Transverse colon (tissue), 4 donors: ENCODE data around the gene B4GALT5. TPM values are rescaled to one million over a fixed set of nuclear protein-coding genes. Genes with fewer than 3 reads are reported as not detected.

ENCODE experiments used
- DNase-seq: peaks from one replicate; pipeline ENCODE4 v3.0.0-alpha.2; 2019
- H3K27ac ChIP-seq, 4 donors: fragments of 200-600 bp; sonication (generic); 2 replicates each; pipeline ENCODE4 v1.5.1; 2016 to 2018; ENCODE audit warnings: inconsistent platforms in 4 of 4
- H3K27me3 ChIP-seq: fragments of 200-600 bp; sonication (generic); 2 replicates; pipeline ENCODE4 v1.5.1; 2017; ENCODE audit warnings: inconsistent platforms
- H3K36me3 ChIP-seq, 4 donors: fragments of 200-600 bp; sonication (generic); 2 replicates each; pipeline ENCODE4 v1.5.1; 2017 to 2019; ENCODE audit warnings: inconsistent platforms in 4 of 4
- H3K4me1 ChIP-seq, 4 donors: fragments of 200-600 bp; sonication (generic); 2 replicates each; pipeline ENCODE4 v1.5.1; 2017 to 2020; ENCODE audit warnings: inconsistent platforms in 4 of 4
- H3K4me3 ChIP-seq, 4 donors: fragments of 200-600 bp; sonication (generic); 1 replicate in 1 of 4; 2 replicates in 3 of 4; pipeline versions ENCODE4 v1.5.1 to v1.6.1; 2017 to 2019; ENCODE audit warnings: inconsistent platforms in 4 of 4
- H3K9me3 ChIP-seq, 2 donors: fragments of 200-600 bp; sonication (generic); 2 replicates each; pipeline ENCODE4 v1.5.1; 2017 to 2019; ENCODE audit warnings: inconsistent platforms in 2 of 2
- EP300 ChIP-seq: sonication (generic); formaldehyde crosslinking; IDR thresholded peaks from one replicate; pipeline ENCODE4 v1.6.1; 2017; ENCODE audit warnings: antibody characterized with exemption, low read depth
- POLR2A ChIP-seq: fragments of 450-650 bp; IDR thresholded peaks from one replicate; pipeline ENCODE4 v1.6.1; 2016; ENCODE audit warnings: antibody characterized with exemption, mild to moderate bottlenecking, moderate library complexity
- POLR2AphosphoS5 ChIP-seq, 3 donors: sonication (generic); formaldehyde crosslinking; IDR thresholded peaks; one replicate each; pipeline ENCODE4 v1.6.1; 2016; ENCODE audit warnings: antibody characterized with exemption in 3 of 3
- WGBS, 2 donors: methylation state at CpG; one replicate each; pipeline ENCODE4 v1.1.5; 2018; ENCODE audit warnings: low coverage in 1 of 2; 5-methylcytosine and 5-hydroxymethylcytosine counted together
- in situ Hi-C, 4 donors: fragments of 200-750 bp; cut with MboI; loops; one replicate each; pipeline versions ENCODE4 v1.15.0 to v1.15.1; 2017; ENCODE audit warnings: low sequenced_read_pairs in 3 of 4, low pct_ligation_motif_present in 1 of 4, low pct_unique_long_range_greater_than_20kb in 1 of 4
- intact Hi-C: fragments of 100-400 bp; cut with DNase I; formaldehyde crosslinking; loops from one replicate; pipeline ENCODE4 v1.15.1; 2023; ENCODE audit warnings: low total_unique reads
- total RNA-seq, 4 donors: library from RNA; depleted of rRNA; stranded (reverse); fragments of >200 nt; gene quantifications; one replicate each; pipeline ENCODE4 v1.1.0, GENCODE V29; 2016
- TF ChIP-seq, protein P1 (sequence below), 5 experiments: fragments of 200-600 bp in 3 of 5; fragments of 450-650 bp in 2 of 5; sonication (generic) in 3 of 5; IDR thresholded peaks; 1 replicate in 2 of 5; 2 replicates in 3 of 5; pipeline ENCODE4 v1.5.1; 2016 to 2017; ENCODE audit warnings: antibody characterized with exemption in 5 of 5, inconsistent platforms in 3 of 5, mild to moderate bottlenecking in 2 of 5, moderate library complexity in 1 of 5

The B4GALT5 gene
- total RNA-seq, 4 donors from 2014 or later: 22.3 to 43.2 (median 29.4) TPM

DNA sequence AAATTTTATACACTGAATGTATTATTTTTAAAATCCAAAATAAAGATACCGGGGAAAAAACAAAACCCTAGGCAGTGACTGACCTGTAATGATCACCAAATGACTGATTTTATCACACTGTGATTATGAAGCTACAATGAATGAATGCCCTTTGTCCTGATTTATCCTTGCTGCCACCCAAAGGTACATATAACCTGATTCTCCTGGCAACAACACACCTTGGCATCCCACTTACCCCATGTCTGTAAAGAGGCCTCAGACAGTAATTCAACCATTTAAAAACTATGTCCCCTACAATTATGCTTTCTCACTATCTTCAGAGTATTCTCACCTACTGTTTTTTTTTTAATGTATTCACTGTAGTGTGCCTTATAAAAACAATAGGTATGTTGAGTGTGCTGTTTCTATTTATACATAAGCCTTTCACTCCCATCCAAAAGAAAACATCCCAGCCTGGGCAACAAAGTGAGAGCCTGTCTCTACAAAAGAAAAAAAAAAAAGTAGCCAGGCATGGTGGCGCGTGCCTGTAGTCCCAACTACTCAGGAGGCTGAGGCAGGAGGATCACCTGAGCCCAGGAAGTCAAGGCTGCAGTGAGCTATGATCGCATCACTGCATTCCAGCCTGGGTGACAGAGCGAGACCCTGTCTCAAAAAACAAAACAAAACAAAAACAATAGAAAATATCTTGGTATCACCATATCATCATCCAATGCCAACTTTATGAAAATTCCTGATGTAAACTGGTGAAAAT lies 21.7 kb downstream of the B4GALT5 start:
- no peaks in the 10 kb centered on the region for H3K27me3 ChIP-seq
- in situ Hi-C loops (no loop called here), intact Hi-C loops (no loop called here)
- H3K27ac ChIP-seq: peak overlapping the region; percentile 67 to 74 (median 69)
- H3K9me3 ChIP-seq: no peaks in the 10 kb centered on the region
- DNase-seq: no peak
- no peak overlapping the region for H3K4me3 ChIP-seq
- 82 to 94% methylated on average over 5 of the region's 5 CpGs for WGBS, 2 donors
- peaks cover 17 to 76% (median 56%) of the 10 kb centered on the region in 4 donors for H3K4me1 ChIP-seq
- H3K36me3 ChIP-seq: no peaks in the 10 kb centered on the region
- TF ChIP-seq POLR2AphosphoS5 (IDR thresholded peaks at IDR 0.05) (no peak), POLR2A (no peak), EP300 (no peak)
- TF ChIP-seq, protein P1, sequence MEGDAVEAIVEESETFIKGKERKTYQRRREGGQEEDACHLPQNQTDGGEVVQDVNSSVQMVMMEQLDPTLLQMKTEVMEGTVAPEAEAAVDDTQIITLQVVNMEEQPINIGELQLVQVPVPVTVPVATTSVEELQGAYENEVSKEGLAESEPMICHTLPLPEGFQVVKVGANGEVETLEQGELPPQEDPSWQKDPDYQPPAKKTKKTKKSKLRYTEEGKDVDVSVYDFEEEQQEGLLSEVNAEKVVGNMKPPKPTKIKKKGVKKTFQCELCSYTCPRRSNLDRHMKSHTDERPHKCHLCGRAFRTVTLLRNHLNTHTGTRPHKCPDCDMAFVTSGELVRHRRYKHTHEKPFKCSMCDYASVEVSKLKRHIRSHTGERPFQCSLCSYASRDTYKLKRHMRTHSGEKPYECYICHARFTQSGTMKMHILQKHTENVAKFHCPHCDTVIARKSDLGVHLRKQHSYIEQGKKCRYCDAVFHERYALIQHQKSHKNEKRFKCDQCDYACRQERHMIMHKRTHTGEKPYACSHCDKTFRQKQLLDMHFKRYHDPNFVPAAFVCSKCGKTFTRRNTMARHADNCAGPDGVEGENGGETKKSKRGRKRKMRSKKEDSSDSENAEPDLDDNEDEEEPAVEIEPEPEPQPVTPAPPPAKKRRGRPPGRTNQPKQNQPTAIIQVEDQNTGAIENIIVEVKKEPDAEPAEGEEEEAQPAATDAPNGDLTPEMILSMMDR (IDR thresholded peaks at IDR 0.05): no peak

DNA sequence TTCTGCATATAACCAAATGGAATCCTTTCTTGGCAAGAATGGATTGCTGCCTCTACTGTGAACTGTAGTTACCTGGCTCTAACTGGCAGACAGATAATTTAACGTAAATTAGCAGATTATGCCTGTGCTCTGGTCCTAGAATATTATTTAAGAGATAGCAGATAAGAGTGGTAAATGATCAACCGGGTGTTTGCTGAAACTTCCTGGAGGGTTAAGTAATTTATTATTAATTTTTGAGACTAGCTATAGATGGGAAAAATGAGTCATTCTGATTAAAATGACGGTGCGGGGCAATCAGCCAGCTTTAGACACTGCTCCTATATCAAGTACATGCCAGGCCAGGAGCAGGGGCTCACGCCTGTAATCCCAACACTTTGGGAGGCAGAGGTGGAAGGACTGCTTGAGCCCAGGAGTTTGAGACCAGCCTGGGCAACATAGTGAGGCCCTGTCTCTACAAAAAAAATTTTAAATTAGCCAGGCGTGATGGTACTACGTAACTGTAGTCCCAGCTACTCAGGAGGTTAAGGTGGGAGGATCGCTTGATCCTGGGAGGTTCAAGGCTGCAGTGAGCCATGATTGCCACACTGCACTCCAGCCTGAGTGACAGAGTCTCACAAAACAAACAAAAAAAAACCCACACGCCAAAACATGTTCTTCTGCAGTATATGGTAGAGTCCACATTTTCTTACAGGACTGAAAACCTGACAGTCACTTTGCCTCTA lies 22.6 kb downstream of the B4GALT5 start:
- DNase-seq: no peak
- TF ChIP-seq POLR2A (no peak), EP300 (no peak)
- TF ChIP-seq, protein P1 (IDR thresholded peaks at IDR 0.05): no peak
- peak overlapping the region; percentile 67 to 74 (median 69) for H3K27ac ChIP-seq
- H3K4me3 ChIP-seq: no peak overlapping the region
- intact Hi-C loops (no loop called here), in situ Hi-C loops (no loop called here)
- H3K36me3 ChIP-seq: no peaks in the 10 kb centered on the region
- no peaks in the 10 kb centered on the region for H3K27me3 ChIP-seq
- H3K4me1 ChIP-seq: peaks cover 21 to 76% (median 57%) of the 10 kb centered on the region in 4 donors
- 33 to 51% methylated on average over 1 to 9 of the region's 9 CpGs for WGBS, 2 donors
- no peaks in the 10 kb centered on the region for H3K9me3 ChIP-seq

DNA sequence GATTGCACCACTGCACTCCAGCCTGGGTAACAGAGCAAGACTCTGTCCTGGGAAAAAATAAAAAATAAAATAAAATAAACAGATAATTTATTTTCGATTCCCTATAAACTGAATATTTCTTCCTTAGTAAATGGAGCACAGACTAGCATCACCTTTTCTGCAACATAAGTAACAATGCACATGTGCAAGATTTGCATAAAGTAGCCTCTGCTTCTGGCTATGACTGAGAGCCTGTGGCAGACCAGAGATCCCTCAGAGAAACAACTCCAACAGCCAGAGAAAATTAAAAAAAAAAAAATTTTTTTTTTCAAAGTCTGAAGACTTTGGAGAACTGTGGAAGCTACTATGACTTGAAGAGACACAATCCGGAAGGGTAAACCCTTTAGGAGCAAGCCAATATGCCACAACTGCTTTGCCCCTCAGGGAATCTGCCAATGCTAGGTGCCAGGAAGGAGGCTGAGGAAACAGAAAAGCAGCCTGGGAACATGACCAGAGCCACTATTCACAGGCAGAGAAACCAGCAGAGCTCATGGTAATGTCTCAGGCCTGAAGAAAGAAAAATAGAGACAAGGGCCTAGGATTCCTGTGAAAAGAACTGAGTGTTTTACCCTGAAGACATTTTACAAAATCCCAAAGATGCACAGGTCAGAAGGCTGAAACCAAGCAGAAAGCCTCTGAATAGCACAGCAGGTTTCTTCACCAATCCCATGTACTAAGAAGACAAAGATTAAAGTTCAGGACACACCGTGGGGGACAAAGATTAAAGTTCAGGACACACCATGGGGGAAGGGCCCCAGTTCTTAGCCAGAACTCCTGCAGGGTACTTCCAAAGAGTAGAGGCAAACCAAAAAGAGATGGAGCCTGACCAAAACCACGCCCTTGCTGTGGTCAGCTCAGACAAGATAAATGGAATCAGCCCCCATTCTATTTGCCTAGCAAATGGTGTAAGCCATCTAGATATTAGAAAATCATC lies 25.8 kb downstream of the B4GALT5 start:
- in situ Hi-C loops: no loop called here

More for the DNA sequence above, 25.8 kb downstream of the B4GALT5 start:
- H3K27me3 ChIP-seq: no peaks in the 10 kb centered on the region
- DNase-seq: no peak
- no peak overlapping the region for H3K4me3 ChIP-seq
- no peaks in the 10 kb centered on the region for H3K36me3 ChIP-seq
- H3K9me3 ChIP-seq: no peaks in the 10 kb centered on the region
- intact Hi-C loops: no loop called here
- TF ChIP-seq EP300 (no peak), POLR2A (no peak), POLR2AphosphoS5 (IDR thresholded peaks at IDR 0.05) (no peak)
- TF ChIP-seq, protein P1 (IDR thresholded peaks at IDR 0.05): no peak
- peaks cover 32 to 85% (median 63%) of the 10 kb centered on the region in 4 donors for H3K4me1 ChIP-seq
- H3K27ac ChIP-seq: peak overlapping the region in 3 of 4 donors; percentile 17 to 43 (median 32)
- WGBS, 2 donors: 63 to 74% methylated on average over 4 of the region's 4 CpGs
